GM12864 (cell line): ENCODE measurements around the gene UBAP2L.
A peak's percentile ranks its signal among the peaks of the same experiment; 100 is the strongest.
"Not testable (repeated sequence)": the region's sequence is repeated elsewhere in the genome, so short reads cannot be mapped to it uniquely, and the experiment has no call there.

Experiments
- DNase-seq: peaks from one replicate; pipeline ENCODE4 v3.0.0-alpha.2; 2011; ENCODE audit warnings: low read depth
- H3K4me3 ChIP-seq: 2 replicates; pipeline ENCODE4 v1.5.1; 2011; ENCODE audit warnings: mild to moderate bottlenecking, low read depth, low read length, control low read depth
- CTCF ChIP-seq: IDR thresholded peaks from 2 replicates; pipeline ENCODE4 v1.5.1; 2011; ENCODE audit warnings: low read depth, mild to moderate bottlenecking, moderate library complexity, low read length, control low read depth, inconsistent platforms; ENCODE audit errors: missing control alignments

The UBAP2L gene

GRCh38 chr1:154270833-154271232 lies 50.1 kb downstream of the UBAP2L start:
- no peak for TF ChIP-seq CTCF
- H3K4me3 ChIP-seq, result no peak overlapping the region
- peak; percentile 19 for DNase-seq

GRCh38 chr1:154272217-154272998 lies 51.7 kb downstream of the UBAP2L start, which contains the start of gene HAX1:
Gene HAX1, plus strand, starts transcription at chr1:154272629. Its CDS starts 95 bp downstream, at chr1:154272724.
- DNase-seq, result peak; percentile 99
- TF ChIP-seq CTCF, result peak; percentile 81
- peak within 1 kb of the TSS; percentile 79 for H3K4me3 ChIP-seq

DNA sequence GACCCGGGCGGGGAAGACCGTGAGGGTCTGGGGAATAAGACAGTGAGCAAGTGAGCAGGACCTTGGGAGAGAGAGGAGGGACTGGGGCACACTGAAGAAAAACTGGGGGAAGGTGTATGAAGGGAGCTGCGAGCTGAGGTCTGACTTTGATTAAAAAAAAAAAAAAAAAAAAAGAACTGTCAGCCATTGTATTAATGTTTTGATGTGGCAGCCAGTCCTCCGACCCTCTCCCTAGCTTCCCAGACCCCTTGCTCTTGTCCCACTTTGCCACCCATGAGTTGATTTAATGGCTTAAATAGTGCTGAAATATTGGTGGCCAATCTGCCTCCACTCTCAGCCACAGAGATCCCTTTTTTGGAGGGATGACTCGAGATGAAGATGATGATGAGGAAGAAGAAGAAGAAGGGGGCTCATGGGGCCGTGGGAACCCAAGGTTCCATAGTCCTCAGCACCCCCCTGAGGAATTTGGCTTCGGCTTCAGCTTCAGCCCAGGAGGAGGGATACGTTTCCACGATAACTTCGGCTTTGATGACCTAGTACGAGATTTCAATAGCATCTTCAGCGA lies 52.3 kb downstream of the UBAP2L start:
- TF ChIP-seq CTCF, result no peak

DNA sequence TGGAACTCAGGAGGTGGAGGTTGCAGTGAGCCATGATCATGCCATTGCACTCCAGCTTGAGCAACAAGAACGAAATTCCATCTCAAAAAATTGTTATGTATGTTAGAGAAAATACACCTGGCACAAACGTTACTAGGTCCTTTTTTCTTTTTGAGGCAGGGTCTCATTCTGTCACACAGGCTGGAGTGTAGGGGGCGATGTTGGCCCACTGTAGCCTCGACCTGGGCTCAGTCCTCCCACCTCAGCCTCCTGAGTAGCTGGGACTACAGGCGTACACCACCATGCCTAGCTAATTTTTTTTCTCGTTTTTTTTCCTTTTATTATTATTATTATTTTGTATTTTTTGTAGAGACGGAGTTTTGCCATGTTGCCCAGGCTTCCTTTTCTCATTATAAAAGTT lies 56.0 kb downstream of the UBAP2L start:
- DNase-seq, result no peak
- TF ChIP-seq CTCF, result peak; percentile 19
- H3K4me3 ChIP-seq, result no peak overlapping the region

More for the DNA sequence above, 52.3 kb downstream of the UBAP2L start:
- DNase-seq, result no peak
- H3K4me3 ChIP-seq, result peak overlapping the region; percentile 79

GRCh38 chr1:154287591-154287990 lies 66.8 kb downstream of the UBAP2L start:
- not testable (repeated sequence) for H3K4me3 ChIP-seq, DNase-seq

DNA sequence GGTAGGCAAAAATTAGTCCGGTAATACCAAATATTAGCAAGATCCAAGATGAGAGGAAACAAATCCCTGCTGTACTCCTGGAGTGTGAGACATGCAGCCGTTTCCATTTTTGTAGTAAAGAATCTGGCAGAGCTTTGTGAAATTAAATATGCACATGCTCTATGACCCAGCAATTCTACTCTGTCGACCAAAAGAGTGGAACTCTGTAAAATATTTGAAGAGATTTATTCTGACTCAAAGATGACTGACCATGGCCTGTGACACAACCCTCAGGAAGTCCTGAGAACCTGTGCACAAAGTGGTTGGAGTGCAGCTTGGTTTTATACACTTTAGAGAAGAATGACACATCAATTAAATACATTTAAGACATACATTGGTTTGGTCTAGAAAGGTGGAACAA lies 67.9 kb downstream of the UBAP2L start:
- DNase-seq, result no peak
- no peak overlapping the region for H3K4me3 ChIP-seq
- no peak for TF ChIP-seq CTCF

- DNase-seq, result no peak
- no peak for TF ChIP-seq CTCF
- no peak overlapping the region for H3K4me3 ChIP-seq
Observed at GRCh38 chr1:154290921-154291320, 70.2 kb downstream of the UBAP2L start.
